Anterior cingulate cortex (tissue), 58 donors: ENCODE results near the gene ACSF3.

Experiments used
- DNase-seq, 58 donors: peaks; one replicate each; lab custom pipeline; 2025; lab: John Stamatoyannopoulos, UW

ACSF3 gene

GRCh38 chr16:89170346-89171215, 76.9 kb downstream of the ACSF3 start:
- DNase-seq, result no peak

GRCh38 chr16:89171216-89172170, 77.8 kb downstream of the ACSF3 start, which contains the start of gene CDH15:
TSS of gene CDH15 (plus strand) at chr16:89171748. CDS start at chr16:89171832, 84 bp downstream.
- DNase-seq, result peak in 56 of 58 donors; percentile 12 to 91 (median 80)

- DNase-seq, result no peak
Observed at GRCh38 chr16:89172171-89172527, 78.5 kb downstream of the ACSF3 start.

- DNase-seq, result no peak
Observed at GRCh38 chr16:89172528-89173173, 79.0 kb downstream of the ACSF3 start.

- DNase-seq, result no peak
Observed at GRCh38 chr16:89173174-89173921, 79.7 kb downstream of the ACSF3 start.

- DNase-seq, result no peak
Observed at GRCh38 chr16:89174055-89174827, 80.6 kb downstream of the ACSF3 start.

- no peak for DNase-seq
Observed at GRCh38 chr16:89174877-89175276, 81.2 kb downstream of the ACSF3 start.

- DNase-seq, result no peak
Observed at GRCh38 chr16:89175280-89176146, 81.9 kb downstream of the ACSF3 start.

GRCh38 chr16:89176147-89176690, 82.6 kb downstream of the ACSF3 start:
- DNase-seq, result no peak

GRCh38 chr16:89176717-89177116, 83.1 kb downstream of the ACSF3 start:
- no peak for DNase-seq

- DNase-seq, result no peak
Observed at GRCh38 chr16:89177501-89177900, 83.8 kb downstream of the ACSF3 start.

- DNase-seq, result no peak
Observed at GRCh38 chr16:89178453-89179147, 84.9 kb downstream of the ACSF3 start.

GRCh38 chr16:89179148-89179484, 85.5 kb downstream of the ACSF3 start:
- DNase-seq, result no peak

- DNase-seq, result no peak
Observed at GRCh38 chr16:89179656-89180315, 86.1 kb downstream of the ACSF3 start.

- DNase-seq, result no peak
Observed at GRCh38 chr16:89183463-89183862, 89.8 kb downstream of the ACSF3 start.

GRCh38 chr16:89183975-89184676, 90.5 kb downstream of the ACSF3 start:
- no peak for DNase-seq

- no peak for DNase-seq
Observed at GRCh38 chr16:89184677-89184932, 91.0 kb downstream of the ACSF3 start.
